HepG2 (cell line): ENCODE data around the gene S1PR2. TPM values are rescaled to one million over a fixed set of nuclear protein-coding genes. Genes with fewer than 3 reads are reported as not detected.

Experiments
- ATF7 ChIP-seq, 2 experiments: fragments of 450-650 bp in 1 of 2; sonication (generic) in 1 of 2; formaldehyde crosslinking in 1 of 2; IDR thresholded peaks; 2 replicates each; pipeline versions ENCODE4 v1.4.0 to v1.6.1; 2016 to 2020; ENCODE audit warnings: antibody characterized with exemption in 1 of 2, mild to moderate bottlenecking in 1 of 2, missing genetic modification reagents in 1 of 2
- IKZF5 ChIP-seq: IDR thresholded peaks from 2 replicates; pipeline ENCODE4 v1.6.1; 2018; ENCODE audit warnings: missing genetic modification reagents, mild to moderate bottlenecking, missing compliant biosample characterization
- MAX ChIP-seq: IDR thresholded peaks from 2 replicates; pipeline ENCODE4 v1.6.1; 2012; ENCODE audit warnings: inconsistent platforms
- NONO ChIP-seq, 2 experiments: fragments of 450-650 bp in 1 of 2; sonication (generic) in 1 of 2; formaldehyde crosslinking in 1 of 2; IDR thresholded peaks in 1 of 2; conservative IDR thresholded peaks in 1 of 2; 2 replicates each; pipeline versions ENCODE4 v1.6.1 to v1.8.0; 2017 to 2022; ENCODE audit warnings: mild to moderate bottlenecking in 1 of 2, missing genetic modification reagents in 1 of 2, moderate library complexity in 1 of 2
- RERE ChIP-seq: IDR thresholded peaks from 2 replicates; pipeline ENCODE4 v1.6.1; 2016; ENCODE audit warnings: low read depth, missing genetic modification reagents, missing compliant biosample characterization
- RNF2 ChIP-seq: fragments of 450-650 bp; conservative IDR thresholded peaks from 2 replicates; pipeline ENCODE4 v1.6.1; 2016; ENCODE audit warnings: low read depth
- RXRA ChIP-seq: sonication (generic); formaldehyde crosslinking; IDR thresholded peaks from 2 replicates; pipeline ENCODE4 v1.5.1; 2020; ENCODE audit warnings: missing genetic modification reagents
- YEATS2 ChIP-seq: sonication (generic); formaldehyde crosslinking; IDR thresholded peaks from 2 replicates; pipeline ENCODE4 v1.4.0; 2020; ENCODE audit warnings: missing genetic modification reagents, borderline replicate concordance
- ZNF205 ChIP-seq: IDR thresholded peaks from 2 replicates; pipeline ENCODE4 v1.6.1; 2018; ENCODE audit warnings: missing biosample characterization, missing genetic modification reagents
- ZNF232 ChIP-seq: sonication (generic); formaldehyde crosslinking; IDR thresholded peaks from 2 replicates; pipeline ENCODE4 v1.4.0; 2020; ENCODE audit warnings: missing genetic modification reagents, borderline replicate concordance
- ZNF264 ChIP-seq: sonication (generic); formaldehyde crosslinking; IDR thresholded peaks from 2 replicates; pipeline ENCODE4 v1.4.0; 2020; ENCODE audit warnings: missing genetic modification reagents
- ZNF446 ChIP-seq: sonication (generic); formaldehyde crosslinking; IDR thresholded peaks from 2 replicates; pipeline ENCODE4 v1.5.0; 2020; ENCODE audit warnings: mild to moderate bottlenecking, missing genetic modification reagents
- ZNF703 ChIP-seq: sonication (generic); formaldehyde crosslinking; IDR thresholded peaks from 2 replicates; pipeline ENCODE4 v1.5.1; 2020; ENCODE audit warnings: missing genetic modification reagents, mild to moderate bottlenecking, moderate library complexity, borderline replicate concordance
- polyA plus RNA-seq, 8 experiments: library from polyadenylated mRNA; depleted of rRNA in 3 of 8; stranded (reverse) in 7 of 8; unstranded in 1 of 8; fragments of >200 nt; fragmentation: Illumina TruSeq in 4 of 8; extraction: Trizol in 4 of 8; gene quantifications; 2 replicates each; pipeline versions ENCODE4 v1.2.1 to v1.2.3, GENCODE V29; 2011 to 2016; ENCODE audit warnings: low read depth in 4 of 8, missing spikeins in 1 of 8, mixed read lengths in 1 of 8; ENCODE audit not compliant: insufficient read depth in 1 of 8
- total RNA-seq, 5 experiments: library from RNA; depleted of rRNA; stranded (reverse); fragments of >200 nt; fragmentation: Illumina TruSeq; extraction: Trizol; gene quantifications; 2 replicates each; pipeline ENCODE4 v1.2.3, GENCODE V29; 2016; ENCODE audit warnings: low read depth in 1 of 5
- TF ChIP-seq, protein P1 (sequence below): sonication (generic); formaldehyde crosslinking; IDR thresholded peaks from 2 replicates; pipeline ENCODE4 v1.8.1; 2023; ENCODE audit warnings: missing genetic modification reagents, inconsistent platforms, borderline replicate concordance
- TF ChIP-seq, protein P2 (sequence below): sonication (generic); formaldehyde crosslinking; IDR thresholded peaks from 2 replicates; pipeline ENCODE4 v1.5.0; 2020; ENCODE audit warnings: mild to moderate bottlenecking, missing genetic modification reagents, borderline replicate concordance

Gene S1PR2
- total and polyA plus RNA-seq, 2 of the 13 experiments (the other 11 are each of a cell fraction or from before 2014, with no cell fraction given): 0.91 to 1.3 TPM

DNA sequence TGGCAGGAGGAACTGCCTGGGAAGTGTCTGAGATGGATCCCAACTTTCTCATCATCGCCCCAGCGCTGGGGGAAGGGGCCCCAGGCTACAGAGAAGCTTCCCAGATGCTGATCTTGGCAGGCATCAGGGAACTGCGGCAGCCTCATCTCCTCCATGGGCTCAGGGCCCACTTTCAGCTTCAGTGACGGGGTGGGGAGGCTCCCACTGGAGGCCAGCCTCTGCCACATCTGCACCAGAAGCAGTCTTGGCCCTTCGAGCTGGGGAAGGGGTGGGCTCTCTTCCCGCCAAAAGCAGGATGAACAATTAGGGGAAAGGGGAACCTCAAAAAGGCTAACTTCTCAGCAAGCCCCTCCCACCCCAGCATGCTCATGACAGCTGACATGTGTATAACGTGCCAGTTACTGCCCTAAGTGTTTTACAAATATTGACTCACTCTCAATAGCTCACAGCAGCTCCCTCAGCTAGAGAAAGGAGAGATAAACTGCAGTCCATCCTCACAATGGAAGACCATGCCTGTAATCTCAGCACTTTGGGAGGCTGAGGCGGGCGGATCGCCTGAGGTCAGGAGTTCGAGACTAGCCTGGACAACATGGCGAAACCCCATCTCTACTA is 7.1 kb upstream of the S1PR2 start (continued):
- TF ChIP-seq, protein P1, sequence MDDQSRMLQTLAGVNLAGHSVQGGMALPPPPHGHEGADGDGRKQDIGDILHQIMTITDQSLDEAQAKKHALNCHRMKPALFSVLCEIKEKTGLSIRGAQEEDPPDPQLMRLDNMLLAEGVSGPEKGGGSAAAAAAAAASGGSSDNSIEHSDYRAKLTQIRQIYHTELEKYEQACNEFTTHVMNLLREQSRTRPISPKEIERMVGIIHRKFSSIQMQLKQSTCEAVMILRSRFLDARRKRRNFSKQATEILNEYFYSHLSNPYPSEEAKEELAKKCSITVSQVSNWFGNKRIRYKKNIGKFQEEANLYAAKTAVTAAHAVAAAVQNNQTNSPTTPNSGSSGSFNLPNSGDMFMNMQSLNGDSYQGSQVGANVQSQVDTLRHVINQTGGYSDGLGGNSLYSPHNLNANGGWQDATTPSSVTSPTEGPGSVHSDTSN (CRISPR knock-in tag): no peak
- TF ChIP-seq ZNF264 (CRISPR knock-in tag): 0 out of 2 replicates have a peak, but pooled peaks have one; percentile 32
- peak; percentile 76 for TF ChIP-seq MAX
- peak; percentile 61; the same call in 1 of the 2 replicates for TF ChIP-seq YEATS2
- TF ChIP-seq ATF7 (IDR thresholded peaks at IDR 0.05): no peak
- TF ChIP-seq ATF7 (CRISPR knock-in tag; IDR thresholded peaks at IDR 0.05): no peak
- no peak; the same call in 1 of the 2 replicates for TF ChIP-seq RXRA
- TF ChIP-seq ZNF205: 0 out of 2 replicates have a peak, but pooled peaks have one; percentile 20
- no peak for TF ChIP-seq NONO (IDR thresholded peaks at IDR 0.05)
- peak; percentile 79 for TF ChIP-seq NONO (CRISPR knock-in tag; conservative IDR thresholded peaks at IDR 0.05)
- TF ChIP-seq, protein P2, sequence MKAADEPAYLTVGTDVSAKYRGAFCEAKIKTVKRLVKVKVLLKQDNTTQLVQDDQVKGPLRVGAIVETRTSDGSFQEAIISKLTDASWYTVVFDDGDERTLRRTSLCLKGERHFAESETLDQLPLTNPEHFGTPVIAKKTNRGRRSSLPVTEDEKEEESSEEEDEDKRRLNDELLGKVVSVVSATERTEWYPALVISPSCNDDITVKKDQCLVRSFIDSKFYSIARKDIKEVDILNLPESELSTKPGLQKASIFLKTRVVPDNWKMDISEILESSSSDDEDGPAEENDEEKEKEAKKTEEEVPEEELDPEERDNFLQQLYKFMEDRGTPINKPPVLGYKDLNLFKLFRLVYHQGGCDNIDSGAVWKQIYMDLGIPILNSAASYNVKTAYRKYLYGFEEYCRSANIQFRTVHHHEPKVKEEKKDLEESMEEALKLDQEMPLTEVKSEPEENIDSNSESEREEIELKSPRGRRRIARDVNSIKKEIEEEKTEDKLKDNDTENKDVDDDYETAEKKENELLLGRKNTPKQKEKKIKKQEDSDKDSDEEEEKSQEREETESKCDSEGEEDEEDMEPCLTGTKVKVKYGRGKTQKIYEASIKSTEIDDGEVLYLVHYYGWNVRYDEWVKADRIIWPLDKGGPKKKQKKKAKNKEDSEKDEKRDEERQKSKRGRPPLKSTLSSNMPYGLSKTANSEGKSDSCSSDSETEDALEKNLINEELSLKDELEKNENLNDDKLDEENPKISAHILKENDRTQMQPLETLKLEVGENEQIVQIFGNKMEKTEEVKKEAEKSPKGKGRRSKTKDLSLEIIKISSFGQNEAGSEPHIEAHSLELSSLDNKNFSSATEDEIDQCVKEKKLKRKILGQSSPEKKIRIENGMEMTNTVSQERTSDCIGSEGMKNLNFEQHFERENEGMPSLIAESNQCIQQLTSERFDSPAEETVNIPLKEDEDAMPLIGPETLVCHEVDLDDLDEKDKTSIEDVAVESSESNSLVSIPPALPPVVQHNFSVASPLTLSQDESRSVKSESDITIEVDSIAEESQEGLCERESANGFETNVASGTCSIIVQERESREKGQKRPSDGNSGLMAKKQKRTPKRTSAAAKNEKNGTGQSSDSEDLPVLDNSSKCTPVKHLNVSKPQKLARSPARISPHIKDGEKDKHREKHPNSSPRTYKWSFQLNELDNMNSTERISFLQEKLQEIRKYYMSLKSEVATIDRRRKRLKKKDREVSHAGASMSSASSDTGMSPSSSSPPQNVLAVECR: peak; percentile 43; the same call in 1 of the 2 replicates
- TF ChIP-seq IKZF5 (CRISPR knock-in tag): no peak; the same call in 1 of the 2 replicates
- peak; percentile 31; the same call in 1 of the 2 replicates for TF ChIP-seq ZNF232 (CRISPR knock-in tag)
- no peak for TF ChIP-seq RNF2
- TF ChIP-seq ZNF446: no peak
- 0 out of 2 replicates have a peak, but pooled peaks have one; percentile 53 for TF ChIP-seq ZNF703
- TF ChIP-seq RERE (CRISPR knock-in tag): peak; percentile 87; the same call in 1 of the 2 replicates
